Activated CD4-positive, alpha-beta T cell treated with anti-CD3 and anti-CD28 coated beads for 24 hours (primary cell): ENCODE measurements around the gene LCK.

ENCODE experiments used
- DNase-seq, 2 donors: peaks; one replicate each; pipeline ENCODE4 v3.0.0-alpha.2; 2020; ENCODE audit warnings: low read depth in 2 of 2

The LCK gene

GRCh38 chr1:32250893-32251716 is at the start of gene LCK:
LCK (plus strand) TSS chr1:32251265; CDS start chr1:32274330, 23,065 bp downstream.
- DNase-seq = peak; percentile 50 to 56

- DNase-seq = no peak
These were observed 46.1 kb upstream of the LCK start for GRCh38 chr1:32204943-32205361.

- DNase-seq = peak; percentile 74 to 79
These were observed 45.4 kb upstream of the LCK start, which contains the start of gene IQCC for GRCh38 chr1:32205401-32206370. IQCC (plus strand) TSS chr1:32205671; CDS start chr1:32205682, 11 bp downstream.

- DNase-seq = no peak
These were observed 42.6 kb upstream of the LCK start for GRCh38 chr1:32208469-32208868.

GRCh38 chr1:32208891-32209328 is 42.2 kb upstream of the LCK start, which contains the start of gene DCDC2B:
DCDC2B (plus strand) TSS chr1:32209089; CDS start chr1:32209094, 5 bp downstream.
- no peak for DNase-seq

- DNase-seq = peak; percentile 39 to 47
These were observed 35.2 kb upstream of the LCK start for GRCh38 chr1:32215629-32216480.

- no peak for DNase-seq
These were observed 34.5 kb upstream of the LCK start for GRCh38 chr1:32216566-32216965.

- no peak for DNase-seq
These were observed 32.0 kb upstream of the LCK start for GRCh38 chr1:32219022-32219421.

GRCh38 chr1:32220746-32221580 is 30.1 kb upstream of the LCK start:
- DNase-seq = no peak

- DNase-seq = no peak
These were observed 29.5 kb upstream of the LCK start for GRCh38 chr1:32221581-32221979.

GRCh38 chr1:32221980-32222755 is 28.9 kb upstream of the LCK start, which contains the start of the genes EIF3I and TMEM234:
EIF3I (plus strand) TSS chr1:32222407; CDS start chr1:32222442, 35 bp downstream.
TMEM234 (minus strand) TSS chr1:32222353; CDS start chr1:32222322, 31 bp downstream.
- DNase-seq = peak; percentile 82 to 85

- no peak for DNase-seq
These were observed 27.4 kb upstream of the LCK start for GRCh38 chr1:32223683-32224082.

- no peak for DNase-seq
These were observed 26.8 kb upstream of the LCK start for GRCh38 chr1:32224285-32224684.

- no peak for DNase-seq
These were observed 22.3 kb upstream of the LCK start for GRCh38 chr1:32228771-32229170.

- no peak for DNase-seq
These were observed 19.1 kb upstream of the LCK start for GRCh38 chr1:32231843-32232432.

GRCh38 chr1:32232558-32233304 is 18.3 kb upstream of the LCK start:
- no peak for DNase-seq

- no peak for DNase-seq
These were observed 16.3 kb upstream of the LCK start for GRCh38 chr1:32234792-32235191.

GRCh38 chr1:32239337-32239736 is 11.7 kb upstream of the LCK start:
- DNase-seq = no peak
